Gastrocnemius medialis (tissue), 4 donors: ENCODE results near the gene FABP7.

Source experiments
- CTCF ChIP-seq, 5 experiments: fragments of 450-650 bp in 3 of 5; fragments of 200-600 bp in 2 of 5; sonication (generic) in 2 of 5; IDR thresholded peaks in 4 of 5; conservative IDR thresholded peaks in 1 of 5; 1 replicate in 4 of 5; 2 replicates in 1 of 5; pipeline ENCODE4 v1.5.1; 2016 to 2019; ENCODE audit warnings: antibody characterized with exemption in 5 of 5, mild to moderate bottlenecking in 3 of 5, moderate library complexity in 3 of 5
- POLR2A ChIP-seq, 2 donors: fragments of 450-650 bp; IDR thresholded peaks; one replicate each; pipeline ENCODE4 v1.6.1; 2017; ENCODE audit warnings: antibody characterized with exemption in 2 of 2, mild to moderate bottlenecking in 2 of 2, moderate library complexity in 2 of 2

- TF ChIP-seq CTCF (IDR thresholded peaks at IDR 0.05 in 4 of 5, conservative IDR thresholded peaks at IDR 0.05 in 1 of 5), result no peak
- no peak for TF ChIP-seq POLR2A (IDR thresholded peaks at IDR 0.05)
These were observed 52.9 kb downstream of the FABP7 start for GRCh38 chr6:122832459-122832858.
